Measurements from ENCODE around the gene TBK1.
"Not testable (repeated sequence)": the region's sequence is repeated elsewhere in the genome, so short reads cannot be mapped to it uniquely, and the experiment has no call there.

DNA sequence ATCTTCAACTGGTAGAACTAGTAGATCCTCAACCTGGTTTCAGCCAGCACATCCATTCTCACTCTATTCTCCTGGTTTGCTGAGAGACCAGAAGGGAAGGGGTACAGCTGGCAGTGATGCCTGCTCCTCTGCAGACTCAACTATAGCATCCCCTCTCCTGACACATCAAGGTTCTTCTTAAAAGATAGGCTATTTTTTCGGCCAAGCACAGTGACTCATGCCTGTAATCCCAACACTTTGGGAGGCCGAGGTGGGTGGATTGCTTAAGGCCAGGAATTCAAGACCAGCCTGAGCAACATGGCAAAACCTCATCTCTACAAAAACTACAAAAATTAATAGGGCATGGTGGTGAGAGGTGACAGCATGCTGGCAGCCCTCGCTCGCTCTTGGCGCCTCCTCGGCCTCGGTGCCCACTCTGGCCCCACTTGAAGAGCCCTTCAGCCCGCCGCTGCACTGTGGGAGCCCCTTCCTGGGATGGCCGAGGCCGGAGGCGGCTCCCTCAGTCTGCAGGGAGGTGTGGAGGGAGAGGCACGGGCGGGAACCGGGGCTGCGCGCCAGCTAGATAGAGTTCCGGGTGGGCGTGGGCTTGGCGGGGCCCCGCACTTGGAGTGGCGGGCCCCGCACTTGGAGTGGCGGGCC, 90.6 kb downstream of the TBK1 start:
- not testable (repeated sequence) for TF ChIP-seq POLR2AphosphoS5 (IDR thresholded peaks at IDR 0.05; ENCODE audit: low read depth, low read length); POLR2A (IDR thresholded peaks at IDR 0.05; ENCODE audit: low read depth, low read length); SPI1 (IDR thresholded peaks at IDR 0.05; ENCODE audit: low read depth, low read length); TAF1 (IDR thresholded peaks at IDR 0.05; ENCODE audit: low read depth, low read length); PAX5 (IDR thresholded peaks at IDR 0.05; ENCODE audit: insufficient read depth, low read length, severe bottlenecking); POU2F2 (IDR thresholded peaks at IDR 0.05; ENCODE audit: low read depth, low read length)

Measured in GM12891 (cell line).